ENCODE results near the gene OSBPL3. TPM values are rescaled to one million over a fixed set of nuclear protein-coding genes. Genes with fewer than 3 reads are reported as not detected.

Gene OSBPL3
- polyA plus RNA-seq, 4 donors: 15.4 to 29.9 (median 21.2) TPM

DNA sequence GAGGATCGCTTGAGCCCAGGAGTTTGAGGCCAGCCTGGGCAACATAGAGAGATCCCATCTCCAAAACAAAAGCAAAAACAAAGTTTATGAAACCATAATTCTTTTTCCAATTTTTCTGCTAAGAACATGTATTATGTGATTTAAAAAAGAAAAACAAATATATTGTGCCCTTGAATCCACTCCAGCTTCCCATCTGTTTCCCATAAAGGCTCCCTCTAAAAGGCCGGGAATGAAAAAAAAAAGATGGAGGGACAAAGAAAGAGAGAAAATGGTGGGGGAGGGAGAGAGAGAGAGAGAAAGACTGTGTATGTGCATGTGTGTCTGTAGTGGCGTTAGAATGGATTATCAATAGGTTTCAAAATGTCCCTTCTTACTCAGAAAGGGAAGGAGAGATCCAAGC, 202.2 kb downstream of the OSBPL3 start:
- DNase-seq (ENCODE audit: low read depth in 4 of 4, low spot score in 2 of 4): no peak

- DNase-seq (ENCODE audit: low read depth in 4 of 4, low spot score in 2 of 4): no peak
Measured at GRCh38 chr7:24773646-24774045, 206.3 kb downstream of the OSBPL3 start.

DNA sequence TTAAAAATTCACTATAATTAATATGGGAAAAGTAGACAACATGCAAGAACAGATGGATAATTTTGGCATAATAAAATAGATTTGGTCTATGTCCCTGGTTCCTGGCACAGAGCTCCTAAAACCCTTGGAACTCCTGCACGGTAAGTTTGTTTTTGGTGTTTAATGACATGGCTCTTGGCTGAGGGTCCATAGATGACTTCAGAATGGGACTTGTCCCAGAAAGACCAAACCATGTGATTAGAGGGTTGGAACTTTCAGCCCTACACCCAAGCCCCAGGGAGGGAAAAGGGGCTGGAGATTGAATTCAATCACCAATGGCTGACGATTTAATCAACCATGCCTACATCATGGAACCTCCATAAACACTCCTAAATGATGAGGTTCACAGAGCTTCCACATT, 210.1 kb downstream of the OSBPL3 start:
- no peak for DNase-seq (ENCODE audit: low read depth in 4 of 4, low spot score in 2 of 4)

DNA sequence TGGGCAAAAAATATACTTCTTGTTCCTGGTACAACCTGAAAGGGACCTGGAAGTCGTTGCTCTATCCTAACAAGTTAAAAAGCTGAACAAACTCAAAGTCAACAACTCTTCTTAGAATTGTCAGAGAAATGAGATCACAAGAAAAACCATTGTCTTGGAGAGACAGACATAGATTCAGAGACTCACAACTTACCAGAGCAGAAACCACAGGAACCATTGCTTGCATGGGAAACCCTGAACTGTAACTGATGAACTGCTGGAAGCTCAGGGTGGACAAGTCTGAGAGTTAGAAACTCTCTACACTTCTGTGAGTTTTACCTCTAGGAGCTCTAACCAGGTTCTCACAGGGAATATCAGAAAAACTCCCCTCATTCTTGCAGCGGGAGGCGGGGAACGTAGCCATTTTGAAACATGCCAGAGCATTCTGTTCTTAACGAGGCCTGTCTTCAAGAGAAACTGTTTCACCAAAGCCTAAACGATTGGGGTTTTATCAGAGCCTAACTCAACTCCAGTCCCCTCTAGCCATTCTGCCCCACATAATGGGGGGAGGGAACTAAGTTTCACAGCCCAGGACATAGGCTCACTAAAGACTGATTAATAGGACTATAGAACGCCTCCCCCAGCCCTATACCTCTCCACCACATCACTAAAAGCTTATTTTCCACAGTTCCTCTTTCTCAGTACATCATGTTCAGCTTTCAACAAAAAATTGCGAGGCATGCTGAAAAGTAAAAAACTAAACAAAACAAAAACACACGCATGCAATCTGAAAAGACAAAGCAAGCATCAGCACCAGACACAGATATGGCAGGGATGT, 210.8 kb downstream of the OSBPL3 start:
- no peak for DNase-seq (ENCODE audit: low read depth in 4 of 4, low spot score in 2 of 4)

DNA sequence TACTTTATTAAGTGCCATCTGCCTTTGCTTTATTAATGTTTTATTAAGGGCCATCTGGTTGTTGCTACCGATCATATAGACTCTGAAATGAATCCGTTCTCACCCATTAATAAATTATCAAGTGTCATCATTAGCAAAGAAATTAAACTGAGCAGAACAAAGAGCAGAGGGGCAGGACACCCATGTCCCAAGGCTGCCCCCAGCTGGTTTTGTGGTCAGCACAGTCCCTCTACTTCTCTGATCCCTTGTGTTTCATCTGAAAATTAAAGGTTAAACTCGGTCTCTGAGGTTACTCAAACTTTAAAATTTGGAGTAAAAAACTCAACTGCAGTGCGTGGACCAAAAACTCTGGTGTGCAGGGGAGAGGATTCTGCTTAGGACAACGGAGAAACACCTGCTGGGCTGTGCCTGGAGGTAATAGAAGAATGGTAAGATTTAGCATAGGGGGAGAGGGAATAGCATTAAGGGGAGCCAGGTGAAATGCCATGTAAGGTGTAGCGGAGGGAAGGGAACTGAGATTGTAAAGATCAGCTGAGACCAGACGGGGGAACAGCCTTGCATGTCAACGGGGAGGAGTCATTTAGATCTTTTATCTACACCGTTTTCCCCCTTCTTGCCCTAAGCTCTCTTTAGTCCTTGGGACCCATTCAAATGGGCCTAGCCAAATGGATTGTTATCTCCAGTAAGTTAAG, 212.0 kb downstream of the OSBPL3 start:
- DNase-seq (ENCODE audit: low read depth in 4 of 4, low spot score in 2 of 4): no peak

GRCh38 chr7:24764972-24765744, 214.8 kb downstream of the OSBPL3 start:
- peak in 1 of 4 donors; percentile 12 for DNase-seq (ENCODE audit: low read depth in 4 of 4, low spot score in 2 of 4)

DNA sequence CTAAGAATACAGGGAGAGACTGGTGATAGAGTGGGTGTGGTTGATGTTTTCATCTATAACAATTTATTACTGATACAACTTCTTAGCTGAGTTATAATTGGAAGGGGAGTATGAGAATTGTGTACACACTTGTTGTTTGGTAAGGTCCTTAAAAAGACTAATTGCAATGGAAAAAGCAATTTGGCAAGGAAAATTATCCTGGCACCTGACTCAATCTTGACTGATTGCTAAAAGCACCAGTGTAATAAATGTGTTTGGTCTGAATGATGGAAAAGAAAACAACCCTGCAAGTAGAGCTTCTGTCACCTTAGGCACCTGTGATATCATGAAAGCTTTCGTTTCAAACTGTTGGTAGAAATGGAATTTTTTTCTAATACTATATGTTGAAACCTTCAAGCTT, 216.0 kb downstream of the OSBPL3 start:
- DNase-seq (ENCODE audit: low read depth in 4 of 4, low spot score in 2 of 4): no peak

DNA sequence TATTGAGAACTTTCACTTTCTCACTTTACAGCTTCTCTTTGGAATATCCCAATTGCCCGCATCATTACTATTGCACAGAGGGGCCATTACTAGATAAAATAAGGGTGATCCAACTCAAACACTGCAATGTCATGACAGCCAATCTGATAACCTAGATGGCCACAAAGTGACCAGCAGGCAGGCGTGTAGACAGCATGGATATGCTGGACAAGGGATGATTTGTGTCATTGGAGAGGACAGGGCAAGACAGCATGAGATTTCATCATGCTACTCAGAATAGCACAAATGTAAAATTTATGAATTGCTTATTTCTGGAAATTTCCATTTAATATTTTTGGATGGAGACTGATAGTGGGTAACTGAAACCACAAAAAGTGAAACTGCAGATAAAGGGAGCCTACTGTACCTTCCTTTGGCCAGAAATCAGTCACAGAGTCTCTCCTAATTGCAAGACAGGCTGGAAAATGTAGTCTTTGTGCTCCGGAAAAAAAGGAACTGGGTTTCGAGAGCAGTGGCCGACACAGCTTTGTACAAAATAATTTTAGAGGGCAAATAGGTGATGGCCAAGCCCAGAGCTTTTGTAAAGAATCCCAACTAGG, 216.6 kb downstream of the OSBPL3 start:
- no peak for DNase-seq (ENCODE audit: low read depth in 4 of 4, low spot score in 2 of 4)

DNA sequence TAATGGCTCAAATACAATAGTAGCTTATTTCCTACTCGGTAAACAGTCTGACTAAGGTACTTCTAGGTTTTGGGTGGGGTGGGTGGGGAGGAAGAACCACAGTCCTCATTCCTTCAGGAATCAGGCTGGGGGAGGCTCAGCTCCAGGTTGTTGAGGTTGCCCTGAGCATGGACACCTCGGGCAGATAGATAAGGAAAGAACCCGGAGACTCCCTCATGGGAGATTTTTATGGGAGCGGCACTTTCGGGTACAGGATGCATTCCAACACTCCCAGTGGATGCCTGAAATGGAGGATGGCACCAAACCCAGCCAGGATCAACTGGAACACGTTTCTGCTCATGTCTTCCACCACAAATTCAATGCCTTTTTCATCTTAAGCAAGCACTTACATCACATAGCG, 217.2 kb downstream of the OSBPL3 start:
- no peak for DNase-seq (ENCODE audit: low read depth in 4 of 4, low spot score in 2 of 4)

GRCh38 chr7:24760968-24761367, 219.0 kb downstream of the OSBPL3 start:
- DNase-seq (ENCODE audit: low read depth in 4 of 4, low spot score in 2 of 4): no peak

DNA sequence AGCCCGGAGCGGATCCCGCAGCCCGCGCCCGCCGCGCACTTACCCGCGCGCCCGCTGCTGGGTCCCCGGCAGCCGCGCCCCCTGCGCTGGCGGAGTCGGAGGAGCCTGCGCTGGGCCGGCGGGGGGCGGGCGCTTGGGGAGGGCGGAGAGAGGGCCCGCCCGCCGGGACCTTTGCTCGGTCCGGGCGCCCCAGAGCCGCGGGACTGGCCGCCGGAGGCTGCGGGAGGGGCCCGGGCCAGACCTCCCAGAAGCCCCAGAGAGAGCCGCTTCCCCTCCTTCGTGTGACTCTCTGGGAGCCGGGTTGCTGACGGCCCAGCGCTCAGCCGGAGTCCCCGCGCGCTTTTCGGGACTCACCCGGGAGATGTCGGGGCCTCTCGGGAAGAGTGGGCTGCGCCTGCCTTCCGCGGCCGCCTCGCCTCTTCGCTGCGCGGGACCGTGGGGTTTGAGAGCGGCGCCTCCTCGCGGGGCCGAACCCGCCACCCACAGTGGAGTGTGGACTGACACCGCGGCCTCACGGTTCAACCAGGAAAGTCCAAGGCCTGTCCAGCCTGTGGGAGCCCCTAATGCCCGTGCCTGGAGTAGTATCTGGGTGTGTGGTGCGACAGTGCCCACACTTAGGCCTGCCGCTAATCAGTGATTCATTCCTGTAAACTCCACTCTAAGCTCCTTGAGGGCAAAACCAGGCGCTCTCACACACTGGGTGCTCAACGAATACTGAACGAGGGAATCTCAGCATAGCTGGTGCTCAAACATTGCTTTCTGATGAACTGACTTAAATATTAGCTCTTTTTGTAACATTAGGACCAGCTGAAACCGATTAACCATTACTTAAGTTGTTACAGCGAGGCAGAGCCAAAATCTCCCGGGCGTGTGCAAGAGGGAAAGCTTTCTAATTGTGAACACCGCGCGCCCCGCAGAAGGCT, 222.4 kb downstream of the OSBPL3 start, which contains the start of gene GSDME:
Gene GSDME (minus strand): TSS at position 112 of the 923 bp plus-strand sequence. CDS start 7,690 bp downstream, outside the sequence.
- peak; percentile 15 to 48 (median 23) for DNase-seq (ENCODE audit: low read depth in 4 of 4, low spot score in 2 of 4)

- peak; percentile 13 to 34 (median 29) for DNase-seq (ENCODE audit: low read depth in 4 of 4, low spot score in 2 of 4)
Measured at GRCh38 chr7:24756545-24757352, 223.2 kb downstream of the OSBPL3 start.

DNA sequence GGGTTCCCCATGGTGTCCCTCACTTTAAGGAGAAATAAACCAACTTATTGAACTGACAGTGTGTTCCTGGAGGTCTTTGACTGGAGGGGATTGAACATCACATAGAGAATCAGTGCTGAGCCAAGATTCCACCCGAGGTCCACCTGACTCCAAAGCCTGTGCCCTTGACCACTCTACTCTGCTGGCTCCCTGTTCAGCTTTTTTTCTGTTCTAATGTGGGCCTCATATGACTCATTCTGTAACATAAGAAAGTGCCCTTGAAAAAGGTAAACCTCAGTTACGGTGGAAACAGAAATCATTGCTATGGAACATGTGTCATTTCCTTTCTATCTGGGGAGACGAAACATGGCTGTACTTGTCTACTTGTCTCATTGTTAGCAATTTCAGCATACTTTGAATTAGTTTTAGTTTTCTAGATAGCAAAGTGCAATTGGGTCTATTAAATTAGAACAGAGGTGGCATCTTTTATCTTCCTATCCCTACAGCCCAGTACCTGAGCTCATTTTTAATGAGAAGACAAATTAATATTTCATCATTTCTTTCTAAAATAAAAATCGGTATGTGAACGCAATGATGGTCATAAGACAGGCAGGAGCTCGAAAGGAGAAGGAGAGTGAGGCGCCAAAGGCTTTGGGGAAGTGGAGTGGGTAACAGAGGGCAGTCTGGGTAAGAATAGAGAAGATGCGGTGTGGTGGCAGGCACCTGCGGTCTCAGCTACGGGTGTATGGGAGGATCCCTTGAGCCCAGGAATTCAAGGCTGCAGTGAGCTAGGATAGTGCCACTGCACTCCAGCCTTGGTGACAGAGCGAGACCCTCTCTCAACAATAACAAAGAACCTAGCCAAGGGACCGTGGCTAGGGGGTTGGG, 224.2 kb downstream of the OSBPL3 start:
- no peak for DNase-seq (ENCODE audit: low read depth in 4 of 4, low spot score in 2 of 4)

- no peak for DNase-seq (ENCODE audit: low read depth in 4 of 4, low spot score in 2 of 4)
Measured at GRCh38 chr7:24754906-24755506, 225.0 kb downstream of the OSBPL3 start.

GRCh38 chr7:24752073-24752800, 227.7 kb downstream of the OSBPL3 start:
- no peak for DNase-seq (ENCODE audit: low read depth in 4 of 4, low spot score in 2 of 4)

- DNase-seq (ENCODE audit: low read depth in 4 of 4, low spot score in 2 of 4): no peak
Measured at GRCh38 chr7:24751484-24751883, 228.5 kb downstream of the OSBPL3 start.

All from left renal cortex interstitium (tissue), 4 donors.